NCI-H1417 treated with DMSO at 0.1 percent for 48 hours (cell line): ENCODE results near the gene SND1.
"Not testable (repeated sequence)": the region's sequence is repeated elsewhere in the genome, so short reads cannot be mapped to it uniquely, and the experiment has no call there.

Source experiments
- DNase-seq: peaks from one replicate; lab custom pipeline; 2025; lab: John Stamatoyannopoulos, UW

The SND1 gene

DNA sequence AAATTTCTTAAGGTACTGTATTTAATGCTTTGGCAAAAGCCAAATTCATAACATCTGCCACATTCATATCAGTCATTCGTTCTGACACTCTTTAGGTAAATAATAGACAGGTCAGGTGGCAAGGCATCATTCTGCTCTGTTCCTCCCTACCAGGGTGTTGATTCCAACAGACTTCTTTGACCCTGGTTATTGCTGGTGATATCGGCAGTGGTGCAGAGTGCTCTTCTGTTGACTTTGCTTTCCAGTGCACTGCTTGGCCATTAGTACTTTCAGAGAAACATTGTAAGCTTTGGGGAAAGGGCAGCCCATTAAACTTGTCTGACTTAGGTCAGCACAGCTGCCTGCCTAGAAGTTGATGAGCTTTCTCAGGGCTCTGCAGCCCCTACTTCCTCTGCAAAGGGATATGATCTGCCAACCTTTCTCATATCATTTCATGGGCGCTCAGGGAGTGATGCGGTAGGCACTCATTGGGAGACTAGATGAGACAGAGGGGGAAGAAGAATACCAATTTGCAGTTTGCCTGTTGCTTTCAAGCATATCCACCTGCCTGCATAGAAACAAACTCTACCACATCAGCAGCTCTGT, 240.0 kb downstream of the SND1 start:
- DNase-seq, result no peak

- no peak for DNase-seq
These were observed 240.7 kb downstream of the SND1 start for GRCh38 chr7:127892488-127893314.

GRCh38 chr7:127893547-127893946, 241.6 kb downstream of the SND1 start:
- DNase-seq, result no peak

GRCh38 chr7:127894588-127894987, 242.6 kb downstream of the SND1 start:
- DNase-seq, result no peak

- DNase-seq, result no peak
These were observed 243.4 kb downstream of the SND1 start for GRCh38 chr7:127895360-127895759.

DNA sequence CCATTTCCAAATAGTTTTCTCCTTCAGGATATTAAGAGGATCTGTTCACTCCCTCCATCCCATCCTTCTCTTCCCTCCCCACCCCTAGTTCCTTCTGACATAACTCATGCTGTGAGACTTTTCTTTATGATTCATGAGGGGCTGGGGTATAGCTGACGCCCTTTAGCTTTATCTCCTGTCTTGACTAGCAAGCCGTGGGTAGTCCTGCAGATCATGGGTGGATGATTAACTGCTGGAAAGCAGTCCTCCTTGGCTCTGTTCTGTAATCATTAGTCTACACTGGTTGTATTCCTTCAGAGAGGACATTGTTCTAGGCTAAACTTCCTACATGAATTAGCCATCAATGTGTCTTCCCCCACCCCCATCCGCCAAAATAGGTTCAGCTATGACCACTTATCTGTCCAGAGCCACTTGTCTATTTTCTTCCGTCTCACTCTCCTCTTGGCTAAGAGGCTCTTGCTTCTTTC, 243.9 kb downstream of the SND1 start:
- DNase-seq, result no peak

GRCh38 chr7:127896659-127897058, 244.7 kb downstream of the SND1 start:
- DNase-seq, result no peak

- no peak for DNase-seq
These were observed 245.9 kb downstream of the SND1 start for GRCh38 chr7:127897704-127898454.

DNA sequence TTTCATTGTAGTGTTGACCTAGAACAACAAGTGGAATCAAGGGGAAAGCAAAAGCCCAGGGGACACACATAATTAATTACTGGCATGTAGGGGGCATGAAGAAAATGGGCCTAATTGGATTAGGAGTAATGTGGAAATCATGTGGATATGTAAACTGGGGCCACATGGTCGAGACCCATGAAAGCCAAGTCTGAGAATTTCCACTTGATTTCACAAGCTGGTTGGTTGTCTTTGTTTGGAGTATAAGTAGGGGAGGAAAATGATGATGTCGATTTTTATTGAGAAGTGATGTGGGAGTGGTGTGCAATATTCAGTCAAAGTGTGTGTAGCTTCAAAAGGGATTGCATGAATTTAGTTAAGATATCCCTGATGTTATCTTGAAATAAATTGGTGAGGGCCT, 247.4 kb downstream of the SND1 start:
- no peak for DNase-seq

DNA sequence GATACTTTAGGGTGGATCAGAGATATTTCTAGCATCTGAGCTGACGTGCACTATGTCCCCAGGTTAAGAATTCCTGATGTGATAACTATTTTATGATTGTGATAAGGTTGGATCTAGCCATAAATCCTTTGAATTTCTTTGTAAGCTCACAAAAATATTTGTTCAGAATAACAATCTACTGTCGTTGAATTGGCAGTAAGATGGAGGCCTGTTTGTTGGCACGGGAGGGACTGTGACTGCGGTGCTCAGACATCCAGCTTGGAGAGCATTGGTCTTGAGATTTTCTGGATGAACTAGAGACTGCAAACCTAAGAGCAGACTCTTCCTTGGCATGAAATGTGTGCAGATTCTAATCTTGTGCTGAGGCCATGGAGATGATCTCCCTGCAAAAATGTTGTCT, 248.1 kb downstream of the SND1 start:
- DNase-seq, result no peak

DNA sequence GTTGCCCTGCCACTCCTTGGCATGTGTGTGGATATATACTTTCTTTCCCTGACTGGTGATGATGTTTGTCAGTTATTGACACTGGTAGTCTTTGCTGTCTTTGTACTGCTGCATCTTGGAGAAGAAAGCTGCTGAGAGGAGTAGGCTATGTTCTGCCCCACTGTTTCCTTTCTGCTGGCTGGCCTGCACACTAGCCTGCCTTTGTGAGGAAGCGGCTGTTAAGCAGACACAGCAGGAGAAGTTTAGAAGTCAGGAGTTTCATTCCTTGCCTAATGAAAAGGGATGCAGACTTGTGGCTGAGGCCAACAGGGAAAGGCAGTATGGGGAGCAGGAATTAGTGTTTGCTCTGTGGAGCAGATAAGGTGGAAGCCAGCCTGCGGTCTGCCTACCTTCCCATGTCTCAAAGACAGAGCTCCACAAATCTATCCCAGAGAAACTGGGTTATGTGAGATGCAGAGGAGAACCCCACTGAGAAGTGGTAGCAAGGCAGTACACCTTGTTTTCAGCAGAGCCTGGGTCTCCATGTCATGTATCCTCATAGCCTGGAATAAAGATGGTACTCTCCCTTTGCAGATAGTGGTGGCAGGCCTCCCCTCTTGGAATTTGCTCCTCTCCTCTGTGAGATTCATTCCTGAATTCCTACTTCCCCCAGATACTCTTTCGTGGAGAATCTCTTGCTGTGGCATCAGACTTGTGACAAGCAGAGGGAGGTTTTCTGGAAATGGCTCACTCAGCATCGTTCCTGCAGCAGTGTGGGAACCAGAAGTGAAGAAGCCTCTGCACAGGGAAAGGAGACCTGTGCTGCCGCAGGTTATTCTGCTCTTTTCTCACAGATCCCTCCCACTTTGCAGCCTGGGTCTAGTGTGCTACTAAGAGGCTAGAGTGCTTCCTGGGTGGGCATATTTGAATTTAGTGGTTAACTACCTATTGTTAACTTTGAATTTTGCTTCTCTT, 249.0 kb downstream of the SND1 start:
- DNase-seq, result no peak

- no peak for DNase-seq
These were observed 250.1 kb downstream of the SND1 start for GRCh38 chr7:127901895-127902703.

GRCh38 chr7:127902753-127903152, 250.8 kb downstream of the SND1 start:
- not testable (repeated sequence) for DNase-seq

DNA sequence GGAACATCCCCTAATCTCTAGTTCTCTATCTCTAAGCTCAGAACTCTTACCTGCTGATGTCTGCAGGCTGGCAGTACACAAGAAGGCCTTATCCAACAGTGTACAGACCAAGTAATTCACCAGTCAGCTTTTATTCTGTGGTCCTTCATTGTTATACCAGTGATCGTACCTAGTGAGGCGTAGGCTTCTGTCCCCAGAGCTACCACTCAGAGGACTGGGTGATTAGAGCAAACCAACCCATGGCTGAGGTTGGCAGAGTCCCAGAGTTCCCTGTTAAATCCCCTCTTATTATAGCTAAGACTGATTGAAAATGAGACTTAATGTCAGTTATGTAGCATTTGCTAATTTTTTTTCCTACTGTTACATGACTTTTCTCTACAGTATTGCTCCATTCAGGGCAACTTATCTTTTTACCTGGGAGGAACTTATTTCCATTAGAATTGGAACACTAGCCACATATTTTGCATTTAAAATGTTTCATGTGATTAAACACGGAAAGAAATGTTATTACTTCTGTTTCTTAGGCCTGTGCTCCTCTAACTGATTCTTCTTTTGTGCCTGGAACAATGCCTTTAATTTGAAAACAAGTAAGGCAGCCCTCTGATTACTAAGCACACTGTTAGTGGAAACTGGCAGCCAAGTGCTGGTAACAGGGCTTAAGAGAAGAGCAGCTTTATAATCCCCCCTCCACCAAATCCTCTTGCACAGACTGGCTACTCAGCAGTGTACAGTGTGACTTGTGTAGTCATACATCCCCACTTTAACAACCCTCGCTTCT, 252.1 kb downstream of the SND1 start:
- DNase-seq, result no peak

GRCh38 chr7:127904670-127904985, 252.6 kb downstream of the SND1 start:
- DNase-seq, result no peak

- DNase-seq, result no peak
These were observed 253.0 kb downstream of the SND1 start for GRCh38 chr7:127905021-127905420.

DNA sequence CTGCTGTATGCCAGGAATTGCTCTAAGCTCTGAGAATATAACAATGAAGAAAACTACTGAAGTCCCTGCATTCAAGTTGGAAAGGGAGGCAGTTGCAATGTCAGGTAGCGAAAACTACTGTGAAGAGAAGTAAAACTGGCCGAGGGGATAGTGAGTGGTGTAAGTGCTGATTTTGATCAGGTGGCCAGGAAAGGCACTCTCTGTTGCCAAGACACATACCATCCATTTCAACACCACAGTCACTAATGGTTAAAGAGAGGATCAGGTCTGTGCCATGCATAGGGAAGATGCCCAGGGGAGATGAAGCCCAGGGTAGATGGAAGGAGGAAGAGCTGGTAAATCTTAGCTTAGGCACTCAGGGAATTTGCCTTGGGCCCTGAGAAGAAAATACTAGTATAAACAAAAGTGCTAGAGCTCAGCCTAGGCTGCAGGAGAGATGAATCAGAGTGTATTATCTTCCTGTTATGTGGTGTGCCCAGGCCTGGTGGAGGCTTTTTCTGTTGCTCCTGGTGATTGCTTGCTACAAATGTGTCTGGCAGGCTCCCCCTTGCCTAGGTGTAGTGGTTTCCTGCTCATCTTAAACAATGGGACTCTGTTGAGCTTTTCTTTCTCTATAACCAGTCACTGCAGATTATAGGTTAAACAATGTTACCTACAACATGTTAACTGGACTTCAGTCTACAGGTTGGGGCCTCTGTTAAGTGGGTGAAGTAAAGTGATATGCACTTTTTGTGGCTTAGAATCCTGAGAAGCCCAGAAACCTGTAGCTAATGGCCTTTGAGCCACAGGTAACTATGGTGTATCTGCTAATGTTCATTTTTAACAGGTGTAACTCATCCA, 253.7 kb downstream of the SND1 start:
- no peak for DNase-seq

- DNase-seq, result no peak
These were observed 255.4 kb downstream of the SND1 start for GRCh38 chr7:127907110-127908040.
